Skeletal muscle satellite cell (primary cell): ENCODE measurements around the gene LRP3.
"Not testable (repeated sequence)": the region's sequence is repeated elsewhere in the genome, so short reads cannot be mapped to it uniquely, and the experiment has no call there.

ENCODE experiments used
- H3K27me3 ChIP-seq: 2 replicates; pipeline ENCODE4 v1.7.0; 2013; ENCODE audit warnings: low read length; ENCODE audit not compliant: control insufficient read depth, insufficient read depth
- H3K36me3 ChIP-seq: 2 replicates; pipeline ENCODE4 v1.7.0; 2013; ENCODE audit warnings: mild to moderate bottlenecking, control low read depth, low read length; ENCODE audit not compliant: insufficient read depth
- H3K4me1 ChIP-seq: 2 replicates; pipeline ENCODE4 v1.7.0; 2013; ENCODE audit warnings: low read length; ENCODE audit not compliant: control insufficient read depth, insufficient read depth
- H3K4me2 ChIP-seq: 2 replicates; pipeline ENCODE4 v1.7.0; 2013; ENCODE audit warnings: mild to moderate bottlenecking, low read length
- H3K4me3 ChIP-seq: 2 replicates; pipeline ENCODE4 v1.7.0; 2013; ENCODE audit warnings: low read length
- H3K9ac ChIP-seq: 2 replicates; pipeline ENCODE4 v1.7.0; 2013; ENCODE audit warnings: mild to moderate bottlenecking, low read depth, low read length, moderate library complexity
- H3K9me3 ChIP-seq: replicated peaks from 2 replicates; pipeline ENCODE4 v1.7.0; 2013; ENCODE audit warnings: mild to moderate bottlenecking, control low read depth, low read length

The LRP3 gene

DNA sequence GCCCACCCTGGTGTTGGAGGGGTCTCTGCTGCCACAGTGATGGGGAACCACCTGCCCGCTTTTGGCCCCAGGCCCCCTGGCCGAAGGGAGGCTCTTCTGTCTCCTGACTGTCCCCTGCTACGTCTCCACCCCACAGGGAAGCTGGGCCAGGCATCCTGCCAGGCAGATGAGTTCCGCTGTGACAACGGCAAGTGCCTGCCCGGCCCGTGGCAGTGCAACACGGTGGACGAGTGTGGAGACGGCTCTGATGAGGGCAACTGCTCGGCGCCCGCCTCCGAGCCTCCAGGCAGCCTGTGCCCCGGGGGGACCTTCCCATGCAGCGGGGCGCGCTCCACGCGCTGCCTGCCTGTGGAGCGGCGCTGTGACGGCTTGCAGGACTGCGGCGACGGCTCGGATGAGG lies 11.0 kb downstream of the LRP3 start:
- H3K27me3 ChIP-seq, result no peaks in the 10 kb centered on the region
- H3K4me1 ChIP-seq, result no peaks in the 10 kb centered on the region
- no peak overlapping the region for H3K4me2 ChIP-seq
- H3K36me3 ChIP-seq, result no peaks in the 10 kb centered on the region
- no peak overlapping the region for H3K4me3 ChIP-seq
- no peak overlapping the region for H3K9ac ChIP-seq
- no peaks in the 10 kb centered on the region for H3K9me3 ChIP-seq

DNA sequence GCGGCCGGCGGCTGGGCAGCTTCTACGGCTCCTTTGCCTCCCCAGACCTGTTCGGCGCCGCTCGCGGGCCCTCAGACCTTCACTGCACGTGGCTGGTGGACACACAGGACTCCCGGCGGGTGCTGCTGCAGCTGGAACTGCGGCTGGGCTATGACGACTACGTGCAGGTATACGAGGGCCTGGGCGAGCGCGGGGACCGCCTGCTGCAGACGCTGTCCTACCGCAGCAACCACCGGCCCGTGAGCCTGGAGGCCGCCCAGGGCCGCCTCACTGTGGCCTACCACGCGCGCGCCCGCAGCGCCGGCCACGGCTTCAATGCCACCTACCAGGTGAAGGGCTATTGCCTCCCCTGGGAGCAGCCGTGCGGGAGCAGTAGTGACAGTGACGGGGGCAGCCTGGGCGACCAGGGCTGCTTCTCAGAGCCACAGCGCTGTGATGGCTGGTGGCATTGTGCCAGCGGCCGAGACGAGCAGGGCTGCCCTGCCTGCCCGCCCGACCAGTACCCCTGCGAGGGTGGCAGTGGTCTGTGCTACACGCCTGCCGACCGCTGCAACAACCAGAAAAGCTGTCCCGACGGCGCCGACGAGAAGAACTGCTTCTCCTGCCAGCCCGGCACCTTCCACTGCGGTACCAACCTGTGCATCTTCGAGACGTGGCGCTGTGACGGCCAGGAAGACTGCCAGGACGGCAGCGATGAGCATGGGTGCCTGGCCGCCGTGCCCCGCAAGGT lies 11.6 kb downstream of the LRP3 start:
- Histone ChIP-seq H3K36me3 (no peaks in the 10 kb centered on the region), H3K9ac (no peak overlapping the region), H3K4me2 (no peak overlapping the region), H3K4me3 (no peak overlapping the region), H3K4me1 (no peaks in the 10 kb centered on the region), H3K9me3 (no peaks in the 10 kb centered on the region), H3K27me3 (no peaks in the 10 kb centered on the region)

DNA sequence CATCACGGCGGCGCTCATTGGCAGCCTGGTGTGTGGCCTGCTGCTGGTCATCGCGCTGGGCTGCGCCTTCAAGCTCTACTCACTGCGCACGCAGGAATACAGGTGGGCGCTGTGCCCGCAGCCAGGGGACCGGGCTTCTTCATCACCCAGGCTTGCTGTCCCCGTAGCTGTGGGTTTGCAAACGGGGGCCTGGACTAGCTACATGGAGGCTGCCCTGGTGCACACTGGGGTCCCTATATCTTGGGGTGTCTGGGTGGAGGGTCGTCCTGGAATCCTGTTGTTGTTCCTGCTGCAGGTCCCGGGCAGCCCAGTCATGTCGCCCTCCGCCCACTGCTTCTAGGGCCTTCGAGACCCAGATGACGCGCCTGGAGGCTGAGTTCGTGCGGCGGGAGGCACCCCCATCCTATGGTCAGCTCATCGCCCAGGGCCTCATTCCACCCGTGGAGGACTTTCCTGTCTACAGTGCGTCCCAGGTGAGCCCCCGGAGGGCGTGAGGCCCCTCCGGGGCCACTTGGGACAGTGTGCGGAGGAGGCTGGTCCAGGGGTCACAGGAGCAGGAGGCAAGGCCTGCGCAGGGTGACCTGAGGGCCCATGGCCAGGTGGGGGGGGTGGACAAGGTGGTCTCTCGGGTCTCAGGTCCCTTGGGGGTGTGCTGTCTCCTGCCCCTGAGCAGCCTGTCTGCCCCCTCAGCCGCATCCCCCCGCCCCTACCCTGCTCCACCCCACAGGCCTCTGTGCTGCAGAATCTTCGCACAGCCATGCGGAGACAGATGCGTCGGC lies 12.3 kb downstream of the LRP3 start:
- H3K4me2 ChIP-seq, result no peak overlapping the region
- H3K27me3 ChIP-seq, result no peaks in the 10 kb centered on the region
- no peak overlapping the region for H3K4me3 ChIP-seq
- H3K9me3 ChIP-seq, result no peaks in the 10 kb centered on the region
- H3K9ac ChIP-seq, result no peak overlapping the region
- H3K4me1 ChIP-seq, result no peaks in the 10 kb centered on the region
- H3K36me3 ChIP-seq, result no peaks in the 10 kb centered on the region

DNA sequence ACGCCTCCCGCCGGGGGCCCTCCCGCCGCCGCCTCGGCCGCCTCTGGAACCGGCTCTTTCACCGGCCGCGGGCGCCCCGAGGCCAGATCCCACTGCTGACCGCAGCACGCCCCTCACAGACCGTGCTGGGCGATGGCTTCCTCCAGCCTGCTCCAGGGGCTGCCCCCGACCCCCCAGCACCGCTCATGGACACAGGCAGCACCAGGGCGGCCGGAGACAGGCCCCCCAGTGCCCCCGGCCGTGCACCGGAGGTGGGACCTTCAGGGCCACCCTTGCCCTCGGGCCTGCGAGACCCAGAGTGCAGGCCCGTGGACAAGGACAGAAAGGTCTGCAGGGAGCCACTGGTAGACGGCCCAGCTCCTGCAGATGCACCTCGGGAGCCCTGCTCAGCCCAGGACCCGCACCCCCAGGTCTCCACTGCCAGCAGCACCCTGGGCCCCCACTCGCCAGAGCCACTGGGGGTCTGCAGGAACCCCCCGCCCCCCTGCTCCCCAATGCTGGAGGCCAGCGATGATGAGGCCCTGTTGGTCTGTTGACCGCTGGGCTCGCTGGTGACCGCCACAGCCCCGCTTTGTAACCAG lies 13.0 kb downstream of the LRP3 start:
- H3K4me2 ChIP-seq, result no peak overlapping the region
- H3K9me3 ChIP-seq, result no peaks in the 10 kb centered on the region
- H3K9ac ChIP-seq, result no peak overlapping the region
- H3K36me3 ChIP-seq, result no peaks in the 10 kb centered on the region
- no peaks in the 10 kb centered on the region for H3K4me1 ChIP-seq
- H3K4me3 ChIP-seq, result no peak overlapping the region
- H3K27me3 ChIP-seq, result no peaks in the 10 kb centered on the region

DNA sequence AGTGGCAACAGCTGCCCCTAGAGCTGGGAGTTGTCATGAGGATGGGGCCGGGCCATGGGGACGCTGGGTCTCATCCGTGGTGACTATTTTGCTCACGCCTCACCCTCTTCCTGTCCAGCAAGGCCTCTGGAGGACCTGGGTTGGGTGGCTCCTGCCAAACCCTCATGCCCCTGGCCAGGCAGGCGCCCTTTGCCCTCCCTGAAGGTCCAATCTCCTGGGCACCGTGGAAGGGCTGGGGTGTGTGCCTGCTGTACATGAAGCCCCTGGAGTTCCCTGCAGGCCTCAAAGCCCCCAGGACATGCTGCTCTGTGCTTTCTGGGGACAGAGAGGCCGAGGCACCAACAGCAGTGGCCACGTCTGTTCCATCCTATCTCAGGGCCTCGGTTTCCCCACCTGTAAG lies 13.8 kb downstream of the LRP3 start:
- Histone ChIP-seq H3K9ac (no peak overlapping the region), H3K36me3 (no peaks in the 10 kb centered on the region), H3K4me1 (no peaks in the 10 kb centered on the region), H3K27me3 (no peaks in the 10 kb centered on the region), H3K9me3 (no peaks in the 10 kb centered on the region), H3K4me2 (no peak overlapping the region), H3K4me3 (no peak overlapping the region)

DNA sequence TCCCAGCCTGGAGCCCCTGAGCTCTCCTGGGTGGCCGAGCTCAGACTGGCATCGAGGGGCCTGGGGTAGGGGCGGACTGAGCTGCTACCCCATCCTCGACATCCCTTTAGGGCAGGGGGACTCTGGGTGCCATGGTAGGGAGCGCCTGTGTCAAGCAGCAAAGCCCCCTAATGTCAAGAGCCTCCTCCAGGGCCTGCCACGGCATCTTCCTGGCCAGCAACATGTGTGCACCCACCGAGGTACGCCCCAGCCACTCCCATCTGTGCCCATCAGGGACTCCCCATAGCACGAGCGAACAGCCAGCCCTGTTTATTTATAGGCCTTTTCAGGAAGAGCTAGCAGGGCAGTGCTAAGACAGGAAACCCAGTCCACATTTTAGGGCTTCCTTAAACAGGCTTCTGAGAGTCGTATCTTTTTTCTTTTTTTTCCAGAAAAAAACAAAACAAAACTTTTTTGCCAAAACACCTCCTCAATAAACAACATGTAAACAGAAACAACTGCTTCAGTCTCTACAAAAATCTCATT lies 14.3 kb downstream of the LRP3 start:
- no peaks in the 10 kb centered on the region for H3K36me3 ChIP-seq
- no peak overlapping the region for H3K9ac ChIP-seq
- H3K4me2 ChIP-seq, result no peak overlapping the region
- peaks cover under 1% of the 10 kb centered on the region for H3K27me3 ChIP-seq
- H3K9me3 ChIP-seq, result no peaks in the 10 kb centered on the region
- H3K4me1 ChIP-seq, result no peaks in the 10 kb centered on the region
- no peak overlapping the region for H3K4me3 ChIP-seq

DNA sequence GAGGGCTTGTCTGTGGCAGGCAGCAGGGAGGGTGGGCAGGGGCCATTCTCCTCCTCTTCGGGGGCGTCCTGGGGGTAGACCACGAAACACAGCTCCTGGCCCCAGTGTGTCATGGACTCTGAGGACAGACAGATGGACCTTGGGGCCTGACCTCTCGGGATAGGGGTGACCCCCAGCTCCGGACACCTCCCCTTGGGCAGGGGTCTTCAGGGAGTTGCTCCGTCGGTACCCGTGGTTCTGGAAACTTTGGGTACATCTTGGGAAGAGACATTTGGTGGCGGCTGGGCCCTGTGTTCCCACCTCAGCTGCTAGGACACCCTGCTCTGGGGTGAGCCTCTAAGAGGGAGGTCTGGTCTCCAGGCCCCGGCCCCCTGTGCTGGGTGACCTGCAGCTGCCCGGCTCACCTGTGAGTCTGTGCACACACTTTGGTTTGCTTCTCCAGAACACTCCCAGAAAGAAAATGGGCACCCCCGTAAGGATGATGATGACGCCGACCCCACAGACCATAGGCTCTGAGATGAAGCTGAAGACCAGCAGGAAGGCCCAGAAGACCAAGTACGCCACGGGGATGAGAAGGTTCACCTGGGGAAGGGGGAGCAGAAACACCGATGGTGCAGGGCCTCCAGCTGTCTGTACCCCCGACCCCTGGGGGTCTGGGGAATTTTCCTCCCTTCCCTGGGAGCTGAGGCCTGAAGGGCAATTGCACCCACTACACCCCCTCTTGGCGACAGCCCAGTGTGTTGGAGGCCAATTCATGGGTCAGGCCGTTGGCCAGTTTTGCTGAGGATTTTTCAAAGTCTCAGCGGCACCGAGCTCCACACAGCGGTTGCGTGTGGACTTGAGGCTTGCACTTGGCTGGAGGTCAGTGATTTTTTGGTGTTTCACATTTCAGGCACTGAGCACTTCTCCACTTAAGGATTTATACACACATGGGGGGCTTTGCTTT lies 15.0 kb downstream of the LRP3 start:
- Histone ChIP-seq H3K27me3 (peaks cover 5% of the 10 kb centered on the region), H3K4me1 (no peaks in the 10 kb centered on the region), H3K36me3 (no peaks in the 10 kb centered on the region), H3K9me3 (no peaks in the 10 kb centered on the region), H3K4me3 (no peak overlapping the region), H3K9ac (no peak overlapping the region), H3K4me2 (no peak overlapping the region)

DNA sequence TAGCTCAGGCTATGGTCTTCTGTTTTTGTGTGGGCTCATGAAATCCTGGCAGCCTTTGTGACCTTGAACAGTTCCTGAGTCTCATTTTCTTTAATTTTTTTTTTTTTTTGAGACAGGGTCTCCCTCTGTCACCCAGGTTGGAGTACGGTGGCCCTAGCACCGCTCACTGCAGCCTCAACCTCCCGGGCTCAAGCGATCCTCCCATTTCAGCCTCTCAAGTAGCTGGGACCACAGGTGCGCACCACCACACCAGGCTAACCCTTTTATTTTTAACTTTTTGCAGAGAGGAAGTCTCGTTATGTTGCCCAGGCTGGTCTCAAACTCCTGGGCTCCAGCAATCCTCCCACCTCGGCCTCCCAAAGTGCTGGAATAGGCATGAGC lies 15.7 kb downstream of the LRP3 start:
- not testable (repeated sequence) for H3K9ac ChIP-seq, H3K27me3 ChIP-seq, H3K36me3 ChIP-seq, H3K4me1 ChIP-seq, H3K9me3 ChIP-seq, H3K4me3 ChIP-seq, H3K4me2 ChIP-seq

DNA sequence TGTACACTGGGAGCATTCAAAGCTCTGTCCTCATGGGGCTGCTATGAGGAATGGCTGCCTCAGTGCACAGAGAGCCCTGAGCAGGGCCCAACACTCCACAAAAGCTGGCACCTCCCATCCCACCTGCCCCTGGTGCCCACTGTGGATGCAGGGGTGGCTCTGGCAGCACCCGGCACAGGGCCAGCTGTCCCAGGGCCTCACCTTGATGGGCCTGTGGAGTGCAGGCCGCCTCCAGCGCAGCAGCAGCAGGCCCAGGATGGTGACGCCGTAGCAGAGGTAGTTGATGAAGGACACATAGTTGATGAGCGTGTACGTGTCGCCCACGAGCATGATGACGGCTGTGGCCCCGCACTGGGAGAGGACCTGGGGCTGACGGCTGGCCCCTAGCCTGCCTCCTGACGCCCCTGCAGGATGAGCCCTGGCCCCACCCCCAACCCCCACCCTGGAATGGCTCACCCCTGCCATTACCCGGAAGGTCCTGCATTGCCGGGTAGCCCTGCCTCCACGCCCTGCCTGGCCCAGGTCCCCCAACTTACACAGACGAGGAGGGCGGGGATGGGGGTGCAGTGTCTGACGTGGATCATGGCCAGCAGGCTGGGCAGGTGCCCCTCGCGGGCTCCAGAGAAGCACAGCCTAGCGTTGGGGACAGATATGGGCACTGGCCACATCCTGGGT lies 16.3 kb downstream of the LRP3 start:
- Histone ChIP-seq H3K4me2 (no peak overlapping the region), H3K4me3 (no peak overlapping the region), H3K27me3 (peaks cover 5% of the 10 kb centered on the region), H3K9ac (no peak overlapping the region), H3K4me1 (no peaks in the 10 kb centered on the region), H3K9me3 (no peaks in the 10 kb centered on the region), H3K36me3 (no peaks in the 10 kb centered on the region)

DNA sequence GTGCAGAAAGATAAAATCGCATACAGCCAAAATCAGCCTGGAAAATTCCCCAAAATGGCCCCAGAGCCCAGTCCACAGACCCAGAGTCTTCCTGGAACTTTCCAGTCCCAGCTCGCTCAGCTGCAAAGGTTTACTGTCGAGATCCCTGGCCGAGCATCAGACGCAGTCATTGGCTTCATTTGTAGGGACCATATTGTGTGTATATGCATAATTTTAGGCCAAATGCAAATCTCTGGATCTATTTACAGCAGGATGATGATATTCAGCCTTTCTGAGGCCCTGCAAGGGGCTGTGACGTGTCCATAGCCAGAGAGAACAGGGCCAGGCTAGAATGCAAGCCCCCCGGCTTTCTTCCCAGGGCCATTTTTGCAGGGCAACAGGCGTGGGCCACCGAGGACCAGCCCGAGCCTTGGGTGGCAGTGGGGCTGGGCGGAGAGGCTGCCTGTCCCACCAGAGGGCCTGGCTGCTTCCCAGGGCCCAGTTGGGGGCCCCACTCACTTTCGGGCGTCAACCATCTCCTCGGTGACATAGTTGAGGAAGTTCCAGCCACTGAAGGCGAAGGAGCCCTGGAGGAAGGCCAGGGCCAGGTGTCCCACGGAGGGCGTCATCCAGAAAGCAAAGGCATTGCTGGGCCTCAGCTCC lies 17.8 kb downstream of the LRP3 start:
- Histone ChIP-seq H3K4me3 (no peak overlapping the region), H3K4me1 (no peaks in the 10 kb centered on the region), H3K9ac (no peak overlapping the region), H3K9me3 (no peaks in the 10 kb centered on the region), H3K36me3 (no peaks in the 10 kb centered on the region), H3K4me2 (no peak overlapping the region), H3K27me3 (peaks cover 5% of the 10 kb centered on the region)
